HG02970 (cell line): ENCODE results near the gene LY9.
A peak's percentile ranks its signal among the peaks of the same experiment; 100 is the strongest.

Experiments used
- ATAC-seq: cut with Tn5 transposase; IDR thresholded peaks from one replicate; pipeline ENCODE4 v1.9.1; 2021; ENCODE audit warnings: mild to moderate bottlenecking, moderate library complexity, moderate number of reproducible peaks; ENCODE audit not compliant: unreplicated experiment, low FRiP score

LY9 gene, protein sequence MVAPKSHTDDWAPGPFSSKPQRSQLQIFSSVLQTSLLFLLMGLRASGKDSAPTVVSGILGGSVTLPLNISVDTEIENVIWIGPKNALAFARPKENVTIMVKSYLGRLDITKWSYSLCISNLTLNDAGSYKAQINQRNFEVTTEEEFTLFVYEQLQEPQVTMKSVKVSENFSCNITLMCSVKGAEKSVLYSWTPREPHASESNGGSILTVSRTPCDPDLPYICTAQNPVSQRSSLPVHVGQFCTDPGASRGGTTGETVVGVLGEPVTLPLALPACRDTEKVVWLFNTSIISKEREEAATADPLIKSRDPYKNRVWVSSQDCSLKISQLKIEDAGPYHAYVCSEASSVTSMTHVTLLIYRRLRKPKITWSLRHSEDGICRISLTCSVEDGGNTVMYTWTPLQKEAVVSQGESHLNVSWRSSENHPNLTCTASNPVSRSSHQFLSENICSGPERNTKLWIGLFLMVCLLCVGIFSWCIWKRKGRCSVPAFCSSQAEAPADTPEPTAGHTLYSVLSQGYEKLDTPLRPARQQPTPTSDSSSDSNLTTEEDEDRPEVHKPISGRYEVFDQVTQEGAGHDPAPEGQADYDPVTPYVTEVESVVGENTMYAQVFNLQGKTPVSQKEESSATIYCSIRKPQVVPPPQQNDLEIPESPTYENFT

DNA sequence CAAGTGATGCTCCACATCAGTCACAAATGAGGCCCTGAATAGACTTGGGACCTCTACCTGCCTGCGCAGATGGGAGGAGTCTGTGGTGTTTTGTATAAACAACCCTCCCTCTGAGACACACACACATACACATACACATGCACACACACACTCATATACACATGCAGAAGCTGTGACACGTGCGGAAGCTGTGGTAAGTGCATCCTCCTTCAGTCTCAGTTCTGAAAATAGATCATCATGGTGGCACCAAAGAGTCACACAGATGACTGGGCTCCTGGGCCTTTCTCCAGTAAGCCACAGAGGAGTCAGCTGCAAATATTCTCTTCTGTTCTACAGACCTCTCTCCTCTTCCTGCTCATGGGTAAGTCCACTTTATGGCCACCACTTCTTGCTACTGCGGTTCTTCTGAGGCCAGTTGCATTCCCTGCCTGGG lies at the start of gene LY9:
Gene LY9, plus strand, starts transcription at position 224 of the 433 bp plus-strand sequence. Its CDS starts 14 bp downstream, at position 238.
- peak; percentile 67 for ATAC-seq

DNA sequence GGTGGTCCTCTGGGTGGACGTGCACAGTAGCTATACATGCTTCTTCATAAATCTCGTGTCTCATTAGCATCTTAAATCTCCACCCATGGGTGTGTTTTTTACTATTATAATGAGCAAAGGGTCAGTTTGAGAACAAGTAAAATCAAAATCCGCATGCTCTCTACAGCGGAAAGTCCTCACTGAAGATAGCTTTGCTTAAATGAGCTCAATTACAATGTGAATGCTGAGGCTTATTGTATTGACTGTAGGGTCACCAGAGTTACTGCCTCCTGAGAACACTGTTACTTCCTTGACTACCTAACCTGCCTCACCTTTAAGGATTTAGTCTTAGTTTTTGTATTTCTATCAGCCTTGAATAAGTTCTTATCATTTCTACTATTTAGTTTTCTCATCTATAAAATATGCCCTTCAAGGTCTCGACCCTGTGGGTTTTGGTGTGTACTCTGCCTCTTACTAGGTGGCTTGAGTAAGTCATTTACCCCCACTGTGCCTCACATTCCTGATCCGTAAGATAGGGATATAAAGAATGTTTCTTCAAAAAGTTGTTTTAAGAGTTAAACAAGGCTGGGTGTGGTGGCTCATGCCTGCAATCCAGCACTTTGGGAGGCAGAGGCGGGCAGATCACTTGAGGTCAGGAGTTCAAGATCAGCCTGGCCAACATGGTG lies 49.0 kb upstream of the LY9 start:
- no peak for ATAC-seq

DNA sequence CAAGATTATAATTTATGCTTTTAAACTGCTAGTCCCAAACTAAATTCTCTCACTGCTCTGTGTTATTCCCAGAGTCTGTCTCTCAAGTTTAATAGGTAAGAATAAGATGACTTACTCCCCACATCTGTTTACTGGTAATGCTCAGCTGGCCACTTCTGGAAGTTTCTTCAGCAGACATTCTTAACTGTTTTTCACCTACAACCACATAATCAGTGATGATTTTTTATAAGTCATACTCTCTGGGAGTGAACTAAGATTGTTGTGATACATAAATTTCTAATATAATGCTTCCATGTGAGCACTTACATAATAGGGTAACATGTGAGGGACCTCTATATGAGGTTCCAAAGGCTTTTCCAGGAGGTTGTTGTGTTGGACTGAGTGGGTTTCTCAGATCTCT lies 48.3 kb upstream of the LY9 start:
- no peak for ATAC-seq

DNA sequence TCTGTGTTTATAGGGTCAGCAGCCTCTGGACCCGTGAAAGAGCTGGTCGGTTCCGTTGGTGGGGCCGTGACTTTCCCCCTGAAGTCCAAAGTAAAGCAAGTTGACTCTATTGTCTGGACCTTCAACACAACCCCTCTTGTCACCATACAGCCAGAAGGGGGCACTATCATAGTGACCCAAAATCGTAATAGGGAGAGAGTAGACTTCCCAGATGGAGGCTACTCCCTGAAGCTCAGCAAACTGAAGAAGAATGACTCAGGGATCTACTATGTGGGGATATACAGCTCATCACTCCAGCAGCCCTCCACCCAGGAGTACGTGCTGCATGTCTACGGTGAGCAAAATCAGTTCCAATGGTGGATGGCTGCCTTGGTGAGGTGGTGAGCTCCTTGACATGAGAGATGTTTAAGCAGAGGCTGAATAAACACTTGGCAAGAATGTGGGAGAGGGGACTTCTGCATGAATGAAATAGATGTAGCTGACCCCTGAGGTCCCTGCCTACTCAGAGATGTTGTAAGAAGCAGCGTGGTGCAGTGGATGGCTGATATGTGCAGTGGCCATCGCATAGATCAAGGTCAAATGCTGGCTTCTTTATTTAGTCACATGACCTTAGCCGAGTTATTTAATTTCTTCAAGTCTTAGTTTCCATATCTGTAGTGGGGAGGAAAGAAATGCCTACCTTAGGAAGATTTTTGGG lies 47.6 kb upstream of the LY9 start:
- ATAC-seq = no peak

DNA sequence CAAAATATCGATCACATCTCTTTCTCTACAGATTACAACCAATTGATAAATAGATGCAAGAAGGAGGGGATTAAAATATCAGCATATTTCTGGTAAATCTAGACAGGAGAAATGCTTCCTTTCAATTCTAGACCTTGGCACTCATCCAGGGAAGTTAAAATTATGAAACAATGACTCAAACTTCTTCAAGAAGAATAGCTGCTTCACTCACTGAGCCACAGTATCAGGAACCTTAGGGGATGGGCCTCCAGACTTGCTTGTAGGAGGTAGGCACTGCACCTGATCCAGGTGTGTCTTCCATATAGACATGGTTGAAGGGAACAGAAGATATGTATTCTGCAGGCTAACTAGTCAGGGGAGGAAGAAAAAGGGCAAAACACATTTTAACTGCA lies 47.1 kb upstream of the LY9 start:
- no peak for ATAC-seq

DNA sequence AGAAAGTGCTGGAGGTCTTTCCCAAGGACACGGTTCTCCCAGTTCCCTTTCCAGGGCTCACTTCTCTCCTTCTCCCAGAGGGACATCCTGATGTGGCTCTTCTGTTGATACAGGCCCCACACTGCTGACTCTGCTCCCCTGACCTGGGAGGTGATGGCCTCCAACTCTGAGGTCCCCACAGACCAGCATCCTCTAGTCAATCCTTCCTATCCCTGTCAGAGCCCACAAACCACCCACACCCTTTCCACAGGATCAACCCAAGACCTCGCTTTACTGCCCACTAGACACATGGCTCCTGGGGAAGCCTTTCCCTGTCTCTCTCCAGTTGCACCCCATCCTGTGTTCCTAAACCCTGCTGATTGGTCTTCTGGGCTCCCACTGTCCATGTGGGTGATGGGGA lies 45.4 kb upstream of the LY9 start:
- no peak for ATAC-seq

DNA sequence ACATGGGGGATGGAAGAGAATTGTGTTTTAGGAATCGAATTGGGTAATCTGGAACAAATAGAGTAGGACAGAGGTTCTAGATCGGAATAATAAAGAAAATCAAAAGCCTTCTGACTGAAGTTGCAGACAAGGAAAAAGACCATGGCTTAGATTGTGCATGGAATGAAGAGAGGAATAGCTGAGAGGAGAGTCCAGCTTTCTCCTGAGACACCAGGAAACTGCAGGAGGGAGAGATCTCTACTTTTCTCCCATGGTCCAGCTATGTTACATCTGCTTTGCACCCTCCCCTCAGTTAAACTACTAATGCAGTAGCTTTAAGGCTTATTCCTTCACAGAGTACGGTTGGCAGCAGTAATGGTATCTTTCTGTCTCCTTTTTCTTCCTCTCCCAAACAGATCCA lies 43.6 kb upstream of the LY9 start:
- no peak for ATAC-seq

DNA sequence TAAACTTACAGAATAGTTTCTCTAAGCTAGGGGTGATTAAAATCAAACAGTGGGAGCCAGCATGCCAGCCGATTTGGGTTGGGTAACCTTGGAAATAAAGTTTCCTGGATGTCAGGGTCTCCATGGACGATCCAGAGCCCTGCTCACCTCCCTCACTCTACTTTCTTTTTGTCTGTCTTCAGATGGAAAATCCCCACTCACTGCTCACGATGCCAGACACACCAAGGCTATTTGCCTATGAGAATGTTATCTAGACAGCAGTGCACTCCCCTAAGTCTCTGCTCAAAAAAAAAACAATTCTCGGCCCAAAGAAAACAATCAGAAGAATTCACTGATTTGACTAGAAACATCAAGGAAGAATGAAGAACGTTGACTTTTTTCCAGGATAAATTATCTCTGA lies 43.0 kb upstream of the LY9 start:
- no peak for ATAC-seq

DNA sequence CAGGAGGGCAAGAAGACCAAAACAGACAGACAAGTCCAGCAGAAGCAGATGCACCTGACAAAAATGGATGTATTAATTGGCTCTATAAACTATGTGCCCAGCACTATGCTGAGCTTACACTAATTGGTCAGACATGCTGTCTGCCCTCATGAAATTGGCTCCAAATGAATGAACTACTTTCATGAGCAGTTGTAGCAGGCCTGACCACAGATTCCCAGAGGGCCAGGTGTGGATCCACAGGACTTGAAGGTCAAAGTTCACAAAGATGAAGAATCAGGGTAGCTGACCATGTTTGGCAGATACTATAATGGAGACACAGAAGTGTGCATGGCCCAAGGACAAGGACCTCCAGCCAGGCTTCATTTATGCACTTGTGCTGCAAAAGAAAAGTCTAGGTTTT lies 42.4 kb upstream of the LY9 start:
- ATAC-seq = no peak

DNA sequence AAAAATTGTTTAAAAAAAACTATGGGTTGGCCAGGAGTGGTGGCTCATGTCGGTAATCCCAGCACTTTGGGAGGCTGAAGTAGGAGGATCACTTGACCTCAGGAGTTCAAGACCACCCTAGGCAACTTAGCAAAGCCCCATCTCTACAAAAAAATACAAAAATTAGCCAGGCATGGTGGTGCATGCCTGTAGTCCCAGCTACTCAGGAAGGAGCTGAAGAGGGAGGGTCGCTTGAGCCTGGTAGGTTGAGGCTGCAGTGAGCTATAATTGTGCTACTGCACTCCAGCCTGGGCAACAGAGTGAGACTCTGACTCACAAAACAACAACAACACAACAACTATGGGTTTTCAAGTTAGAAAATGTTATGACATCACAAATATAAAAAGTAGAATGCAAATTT lies 40.5 kb upstream of the LY9 start:
- ATAC-seq = no peak

DNA sequence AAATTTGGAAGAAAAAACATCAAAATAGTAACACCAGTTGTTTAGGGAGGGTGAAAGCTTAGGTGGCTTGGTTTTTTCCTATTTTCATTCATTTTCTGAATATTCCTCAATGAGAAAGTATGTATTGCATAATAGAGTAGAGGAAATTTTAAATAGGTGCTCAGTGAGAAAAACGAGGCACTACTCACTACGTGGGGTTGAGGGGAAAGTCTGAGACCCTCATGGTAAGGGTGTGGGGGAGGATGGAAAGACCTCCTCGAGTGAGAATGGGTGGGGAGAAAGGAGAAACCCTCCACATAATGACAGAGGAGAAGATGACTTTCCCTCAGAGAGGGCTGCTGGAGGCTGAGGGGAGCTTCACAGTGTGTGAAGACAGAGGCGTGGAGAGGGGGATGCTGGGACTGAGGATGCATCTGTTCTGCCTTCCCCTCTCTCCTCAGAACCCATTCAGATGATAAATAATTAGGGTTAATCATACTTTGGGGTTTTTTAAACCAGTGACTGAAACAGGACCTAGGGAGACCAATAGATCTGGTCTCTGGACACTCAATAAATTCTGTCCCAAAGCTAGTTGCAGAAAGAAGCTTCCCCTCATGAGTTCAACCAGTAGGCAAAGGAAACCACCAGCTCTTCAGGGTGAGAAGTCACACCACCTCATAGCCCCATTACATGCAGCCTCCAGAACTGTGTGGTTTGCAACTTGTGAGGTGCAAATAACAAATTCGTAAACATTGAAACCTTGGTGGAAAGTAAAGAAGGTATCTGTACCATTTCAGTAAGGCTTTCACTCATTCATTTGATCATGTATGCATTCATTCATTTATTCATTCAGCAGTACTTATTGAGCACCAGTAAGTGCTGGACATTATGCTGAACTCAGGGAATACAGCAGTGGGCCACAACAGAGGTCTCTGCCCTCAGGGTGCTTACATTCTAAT lies 39.8 kb upstream of the LY9 start:
- ATAC-seq = no peak

DNA sequence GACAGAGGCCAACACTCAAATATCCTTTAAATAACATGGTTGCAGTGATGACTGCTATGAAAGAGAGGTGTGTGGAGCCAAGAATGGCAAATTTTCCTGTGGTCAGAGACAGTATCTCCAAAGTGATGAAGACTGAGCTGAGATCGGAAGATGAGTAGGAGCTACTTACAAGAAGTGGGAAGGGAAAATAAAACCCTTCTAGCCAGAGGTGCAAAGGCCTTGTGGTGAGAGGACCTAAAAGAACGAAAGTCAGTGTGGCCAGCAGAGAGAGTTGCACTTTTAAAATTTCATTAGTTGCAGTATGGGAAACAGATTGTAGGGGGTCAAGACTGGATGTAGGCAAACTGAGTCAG lies 39.1 kb upstream of the LY9 start:
- no peak for ATAC-seq

DNA sequence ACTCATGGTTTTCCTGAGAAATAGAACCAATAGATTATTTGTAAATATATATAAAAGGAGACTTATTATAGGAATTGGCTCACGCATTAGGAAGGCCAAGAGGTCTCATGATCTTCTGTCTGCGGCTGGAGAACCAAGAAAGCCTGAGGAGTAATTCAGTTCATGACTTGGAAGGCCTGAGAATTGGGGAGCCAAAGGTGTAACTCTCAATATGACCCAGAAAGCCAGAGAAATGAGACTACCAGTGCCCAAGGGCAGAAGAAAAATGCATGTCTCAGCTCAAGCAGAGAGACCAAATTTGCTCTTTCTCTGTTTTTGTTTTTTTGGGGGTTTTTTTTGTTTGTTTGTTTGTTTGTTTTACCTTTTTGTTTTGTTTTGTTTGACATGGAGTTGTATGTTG lies 37.5 kb upstream of the LY9 start:
- ATAC-seq = no peak

DNA sequence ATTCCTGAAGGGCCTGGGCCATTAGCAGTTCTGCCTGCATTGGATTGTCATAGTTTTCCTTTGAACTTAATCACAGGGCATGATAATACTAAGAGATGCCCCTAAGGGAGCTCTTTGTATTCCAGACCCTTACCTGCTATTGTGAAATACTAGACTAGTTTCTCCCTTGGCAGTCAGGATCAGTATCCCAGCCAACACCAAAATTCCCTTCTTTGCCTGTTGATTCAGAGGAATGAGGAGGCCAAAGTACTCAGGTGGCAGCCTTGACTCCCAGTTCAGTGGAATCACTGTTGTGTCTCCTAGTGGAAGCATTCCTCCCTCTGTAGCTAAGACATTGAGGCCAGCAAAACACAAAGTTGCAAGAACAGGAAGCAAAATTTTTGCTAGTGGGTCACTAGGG lies 36.2 kb upstream of the LY9 start:
- ATAC-seq = no peak

DNA sequence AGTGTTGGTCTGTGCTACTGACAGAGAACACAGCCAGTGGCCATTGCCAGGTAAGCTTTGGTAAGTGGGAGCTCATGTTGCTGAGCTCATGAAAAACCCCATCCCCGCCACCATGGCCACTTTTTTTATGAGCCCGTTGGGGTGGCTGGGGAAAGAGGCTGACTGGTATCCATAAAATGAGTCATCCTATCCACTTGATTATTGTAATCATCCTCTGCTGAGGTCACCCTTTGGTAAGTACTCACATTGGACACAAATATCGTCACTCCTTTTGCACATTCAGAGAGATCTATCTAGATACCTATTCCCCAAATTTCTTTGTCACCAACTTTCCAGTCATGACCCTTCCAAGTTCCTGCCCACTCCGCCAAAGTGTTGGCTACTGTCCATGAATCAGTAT lies 34.9 kb upstream of the LY9 start:
- ATAC-seq = no peak

DNA sequence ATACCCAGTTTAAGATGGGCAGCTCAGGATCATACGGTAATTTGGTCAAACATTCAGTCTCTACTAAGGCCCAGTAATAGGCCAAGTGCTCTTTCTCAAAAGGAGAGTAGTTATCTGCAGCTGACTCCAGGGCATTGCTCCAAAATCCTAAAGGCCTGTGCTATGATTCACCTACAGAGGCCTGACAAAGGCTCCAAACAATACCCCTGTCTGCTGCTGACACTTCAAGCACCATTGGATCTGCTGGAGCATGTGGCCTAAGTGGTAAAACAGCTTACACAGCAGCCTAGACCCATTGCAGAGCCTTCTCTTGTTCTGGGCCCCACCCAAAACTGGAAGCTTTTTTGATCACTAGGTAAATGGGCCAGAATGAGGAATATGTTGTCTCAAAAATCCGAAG lies 34.1 kb upstream of the LY9 start:
- ATAC-seq = no peak

DNA sequence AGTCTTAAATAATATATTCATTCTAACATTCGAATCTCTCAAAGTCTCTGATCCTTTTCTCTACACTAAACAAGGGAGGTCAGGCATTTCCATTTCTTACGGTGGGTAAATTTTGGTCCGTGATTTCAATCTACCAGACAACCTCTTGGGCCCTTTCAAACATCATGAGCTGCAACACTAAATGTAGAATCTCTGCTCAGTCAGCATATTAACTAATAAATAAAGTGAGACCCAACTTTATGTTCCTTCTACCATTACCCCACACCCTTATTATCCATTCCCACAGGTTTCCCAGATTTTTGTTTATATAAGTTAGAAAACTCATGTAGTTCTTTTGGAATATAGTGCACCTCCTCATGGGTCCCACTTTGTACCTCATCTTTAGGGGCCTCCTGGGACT lies 32.0 kb upstream of the LY9 start:
- ATAC-seq = no peak

DNA sequence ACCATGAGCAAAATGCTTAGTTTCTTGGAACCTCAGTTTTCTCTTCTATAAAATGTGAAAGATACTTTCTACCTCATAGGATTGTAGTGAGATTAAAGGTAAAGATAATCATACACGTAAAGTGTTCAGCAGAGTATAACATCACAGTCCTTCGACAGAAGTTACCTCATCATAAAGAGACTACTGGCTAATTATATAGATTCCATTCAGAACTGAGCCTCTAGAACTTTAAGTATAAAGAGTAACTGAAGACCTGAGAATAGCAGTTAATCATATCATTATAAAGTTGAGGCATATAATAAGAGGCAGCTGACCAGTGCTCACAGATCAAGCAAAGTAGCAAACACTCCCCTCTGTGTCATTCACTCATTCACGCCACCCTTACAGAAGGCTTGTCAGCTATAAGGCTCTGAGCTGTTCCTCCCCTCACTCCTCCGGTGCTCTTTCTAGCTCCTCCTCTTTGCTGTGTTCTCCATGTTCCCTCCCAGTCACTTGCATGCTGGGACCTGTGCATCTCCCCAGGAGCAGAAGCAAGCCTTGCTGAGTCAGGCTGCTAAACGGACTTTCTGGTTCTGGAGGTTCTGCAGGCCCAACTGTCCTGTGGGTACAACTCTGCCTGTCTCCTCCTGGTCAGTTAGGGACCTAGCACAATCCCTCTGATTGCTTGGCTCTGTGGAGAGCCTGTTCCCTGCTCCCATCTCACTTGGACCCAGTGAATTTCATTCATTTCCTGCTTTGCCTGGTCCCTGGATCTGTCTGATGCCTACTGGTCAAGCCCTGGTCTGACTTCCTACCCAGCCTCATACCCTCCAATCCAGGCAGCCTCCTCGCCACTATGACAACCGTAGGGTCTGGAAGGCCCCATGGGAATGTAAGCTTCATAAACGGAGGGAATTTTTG lies 28.3 kb upstream of the LY9 start:
- peak; percentile 39 for ATAC-seq

DNA sequence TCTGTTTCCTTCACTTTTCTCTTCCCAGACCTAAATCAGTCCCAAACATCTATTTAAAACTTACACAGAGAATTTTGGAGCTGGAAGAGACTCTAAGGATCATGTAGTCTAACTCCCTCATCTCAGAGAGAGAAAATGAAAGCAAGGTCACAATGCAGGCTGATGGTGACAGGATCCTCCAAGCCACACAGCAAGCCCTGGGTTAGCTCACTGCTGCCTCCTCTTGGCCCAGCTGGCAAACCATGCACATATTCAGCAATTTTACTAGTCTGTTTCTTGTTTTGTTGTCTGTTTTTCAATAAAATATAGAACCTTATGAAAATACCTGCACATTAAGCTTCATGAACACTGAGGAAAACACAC lies 27.7 kb upstream of the LY9 start:
- ATAC-seq = peak; percentile 77
